Progenitor cell of endocrine pancreas (in vitro differentiated cells): Measurements from ENCODE around the gene PAPOLG. TPM values are rescaled to one million over a fixed set of nuclear protein-coding genes. Genes with fewer than 3 reads are reported as not detected.

Experiments used
- DNase-seq: peaks from one replicate; pipeline ENCODE4 v3.0.0; 2021; ENCODE audit warnings: low spot score; ENCODE audit not compliant: unreplicated experiment
- H3K27ac Mint-ChIP-seq: 2 replicates; pipeline ENCODE4 v1.8.0; 2021; ENCODE audit warnings: mild to moderate bottlenecking, moderate library complexity, mixed read lengths
- H3K27me3 Mint-ChIP-seq: 2 replicates; pipeline ENCODE4 v1.8.0; 2021; ENCODE audit warnings: mixed read lengths
- H3K36me3 Mint-ChIP-seq: 2 replicates; pipeline ENCODE4 v1.8.0; 2022; ENCODE audit warnings: mixed read lengths; ENCODE audit not compliant: insufficient read depth
- H3K4me1 Mint-ChIP-seq: 2 replicates; pipeline ENCODE4 v1.8.0; 2021; ENCODE audit warnings: low read depth, mixed read lengths
- H3K4me3 Mint-ChIP-seq: 2 replicates; pipeline ENCODE4 v1.8.0; 2021; ENCODE audit warnings: low read depth, mild to moderate bottlenecking, moderate library complexity, mixed read lengths
- H3K9me3 Mint-ChIP-seq: 2 replicates; pipeline ENCODE4 v1.8.0; 2021; ENCODE audit warnings: low read depth, mixed read lengths
- CTCF ChIP-seq: fragments of 200-600 bp; sonication (generic); IDR thresholded peaks from one replicate; pipeline ENCODE4 v1.5.0; 2021; ENCODE audit warnings: antibody characterized with exemption, mild to moderate bottlenecking; ENCODE audit not compliant: unreplicated experiment
- long read RNA-seq: library from polyadenylated mRNA; unstranded; transcript quantifications from one replicate; pipeline ENCODE4 v2.0.0, GENCODE V29; 2020
- total RNA-seq: library from RNA; stranded (reverse); gene quantifications from 2 replicates; pipeline ENCODE4 v1.2.1, GENCODE V29; 2021

Gene PAPOLG
- 28.1 and 31.8 TPM in 2 replicates for total RNA-seq
- long read RNA-seq, full-length matches to known transcripts = 12 of 57 reads
- long read RNA-seq, partial matches to known transcripts = 34 of 57 reads
- long read RNA-seq, other reads (novel, unspliced or antisense) = 11 of 57 reads

- H3K27ac Mint-ChIP-seq = peak within 1 kb of the TSS; percentile 98
- peaks cover 8% of the 10 kb centered on the region for H3K36me3 Mint-ChIP-seq
- peak within 1 kb of the TSS; percentile 94 for H3K4me3 Mint-ChIP-seq
Measured at GRCh38 chr2:60756097-60757087, at the start of gene PAPOLG. TSS of gene PAPOLG (plus strand) at chr2:60756268. CDS start at chr2:60756479, 211 bp downstream.

GRCh38 chr2:60707750-60708371 is 48.2 kb upstream of the PAPOLG start:
- no peak overlapping the region for H3K27ac Mint-ChIP-seq
- H3K9me3 Mint-ChIP-seq = no peaks in the 10 kb centered on the region
- no peaks in the 10 kb centered on the region for H3K36me3 Mint-ChIP-seq
- H3K27me3 Mint-ChIP-seq = no peaks in the 10 kb centered on the region
- peak; percentile 77 for TF ChIP-seq CTCF
- no peak overlapping the region for H3K4me3 Mint-ChIP-seq
- DNase-seq = no peak
- H3K4me1 Mint-ChIP-seq = peaks cover 6% of the 10 kb centered on the region

More at GRCh38 chr2:60756097-60757087, at the start of gene PAPOLG:
- no peaks in the 10 kb centered on the region for H3K9me3 Mint-ChIP-seq
- no peak for TF ChIP-seq CTCF
- peaks cover 17% of the 10 kb centered on the region for H3K4me1 Mint-ChIP-seq
- DNase-seq = peak; percentile 93
- H3K27me3 Mint-ChIP-seq = no peaks in the 10 kb centered on the region

- no peak overlapping the region for H3K4me3 Mint-ChIP-seq
Measured at GRCh38 chr2:60708630-60709320, 47.3 kb upstream of the PAPOLG start.

GRCh38 chr2:60710707-60711106 is 45.4 kb upstream of the PAPOLG start:
- no peak for TF ChIP-seq CTCF
- Mint-ChIP-seq H3K27me3 (no peaks in the 10 kb centered on the region), H3K36me3 (no peaks in the 10 kb centered on the region), H3K27ac (no peak overlapping the region), H3K4me1 (peaks cover 6% of the 10 kb centered on the region), H3K9me3 (no peaks in the 10 kb centered on the region), H3K4me3 (no peak overlapping the region)
- no peak for DNase-seq

More at GRCh38 chr2:60708630-60709320, 47.3 kb upstream of the PAPOLG start:
- TF ChIP-seq CTCF = no peak
- Mint-ChIP-seq H3K27ac (peak overlapping the region; percentile 10), H3K4me1 (peaks cover 6% of the 10 kb centered on the region), H3K9me3 (no peaks in the 10 kb centered on the region), H3K27me3 (no peaks in the 10 kb centered on the region), H3K36me3 (no peaks in the 10 kb centered on the region)
- no peak for DNase-seq

GRCh38 chr2:60715561-60715960 is 40.5 kb upstream of the PAPOLG start:
- H3K4me1 Mint-ChIP-seq = no peaks in the 10 kb centered on the region
- no peaks in the 10 kb centered on the region for H3K36me3 Mint-ChIP-seq
- H3K27ac Mint-ChIP-seq = no peak overlapping the region

More at GRCh38 chr2:60715561-60715960, 40.5 kb upstream of the PAPOLG start:
- no peak for TF ChIP-seq CTCF
- no peak overlapping the region for H3K4me3 Mint-ChIP-seq
- H3K9me3 Mint-ChIP-seq = no peaks in the 10 kb centered on the region
- DNase-seq = no peak
- no peaks in the 10 kb centered on the region for H3K27me3 Mint-ChIP-seq
